Right lobe of liver (tissue), 4 donors: ENCODE measurements around the gene PLXNA1.

Experiments used
- CTCF ChIP-seq, 4 donors: fragments of 200-600 bp in 3 of 4; fragments of 450-650 bp in 1 of 4; IDR thresholded peaks; one replicate each; pipeline versions ENCODE4 v1.5.1 to v1.8.0; 2016 to 2022; ENCODE audit warnings: antibody characterized with exemption in 4 of 4, mild to moderate bottlenecking in 2 of 4
- POLR2A ChIP-seq: fragments of 450-650 bp; IDR thresholded peaks from one replicate; pipeline ENCODE4 v1.6.1; 2017; ENCODE audit warnings: antibody characterized with exemption, mild to moderate bottlenecking
- donor health status: DM: no; HTN: no; CAD: no.
- donor health status: DM: no; HTN: no; CAD: no.
- donor health status: DM: no; HTN: yes; CAD: no.

DNA sequence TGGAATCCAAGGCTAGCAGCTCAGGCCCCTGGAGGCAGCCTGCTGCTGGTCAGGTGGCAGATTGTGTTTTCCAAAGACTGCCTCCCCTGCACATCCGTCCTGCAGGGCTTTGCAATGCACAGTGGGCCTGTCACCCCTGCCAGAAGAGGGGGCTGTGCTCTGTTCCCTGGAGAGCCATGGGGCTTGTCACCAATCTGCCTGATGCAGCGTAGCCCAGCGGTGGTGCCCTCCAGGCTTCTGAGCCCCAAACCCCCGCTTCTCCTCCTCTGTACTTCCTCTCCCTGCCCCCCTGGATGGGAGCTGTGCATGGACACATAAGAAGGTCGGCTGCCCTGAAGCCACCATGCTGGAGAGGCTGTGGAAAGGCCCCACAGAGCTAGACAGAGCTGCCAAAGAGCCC is 10.0 kb upstream of the PLXNA1 start:
- TF ChIP-seq CTCF (IDR thresholded peaks at IDR 0.05) (no peak), POLR2A (no peak)
